Measurements from ENCODE around the gene BRIP1. TPM values are rescaled to one million over a fixed set of nuclear protein-coding genes. Genes with fewer than 3 reads are reported as not detected.
A peak's percentile ranks its signal among the peaks of the same experiment; 100 is the strongest.
"Not testable (repeated sequence)": the region's sequence is repeated elsewhere in the genome, so short reads cannot be mapped to it uniquely, and the experiment has no call there.

The BRIP1 gene
- total and polyA plus RNA-seq, 10 of the 15 experiments (the other 5 are each of a cell fraction or from before 2014, with no cell fraction given): 4.0 to 24.2 (median 12.8) TPM

GRCh38 chr17:61728297-61728836 is 135.0 kb downstream of the BRIP1 start:
- Histone ChIP-seq H3K4me3 (no peak overlapping the region), H4K20me1 (ENCODE audit: control insufficient read depth, insufficient read depth) (no peaks in the 10 kb centered on the region), H3K79me2 (ENCODE audit: control insufficient read depth, insufficient read depth, low read length) (no peaks in the 10 kb centered on the region), H2AFZ (ENCODE audit: control insufficient read depth, low read depth, low read length) (no peak overlapping the region), H3K4me1 (ENCODE audit: control insufficient read depth, insufficient read depth, low read length) (no peaks in the 10 kb centered on the region), H3K36me3 (ENCODE audit: control insufficient read depth in 2 of 2, insufficient read depth in 2 of 2, low read length in 1 of 2) (no peaks in the 10 kb centered on the region), H3K27me3 (replicated peaks in 1 of 2; ENCODE audit: control insufficient read depth in 2 of 2, insufficient read depth in 2 of 2, low read length in 1 of 2) (no peaks in the 10 kb centered on the region), H3K4me2 (ENCODE audit: control insufficient read depth, insufficient read depth) (no peak overlapping the region), H3K9ac (ENCODE audit: control insufficient read depth, insufficient read depth, low read length) (no peak overlapping the region), H3K9me3 (replicated peaks; ENCODE audit: control insufficient read depth, insufficient read depth, low read length) (no peaks in the 10 kb centered on the region), H3K27ac (ENCODE audit: control insufficient read depth, insufficient read depth) (no peak overlapping the region)
- BruUV-seq (replicated peaks): no TSS peak
- in situ Hi-C loops (cut with MboI): no loop called here
- peak; percentile 41 for FAIRE-seq
- WGBS (ENCODE audit: insufficient coverage, insufficient replicate concordance, low lambda C conversion rate, missing lambda C conversion rate): 96% methylated on average over 3 of the region's 3 CpGs
- RAD21 ChIA-PET (ENCODE audit: unreplicated experiment): no interaction called here
- TF ChIP-seq ETV6 (conservative IDR thresholded peaks at IDR 0.05 in 1 of 2, IDR thresholded peaks at IDR 0.05 in 1 of 2; ENCODE audit: borderline replicate concordance in 1 of 2, low read depth in 1 of 2) (0 out of 4 replicates have a peak, but pooled peaks of 1 of the 2 experiments have one; percentile 33), SREBF1 (IDR thresholded peaks at IDR 0.05; ENCODE audit: low read length) (no peak), ZNF24 (IDR thresholded peaks at IDR 0.05) (no peak), MAX (IDR thresholded peaks at IDR 0.05; ENCODE audit: low read depth, low read length) (no peak), SREBF2 (IDR thresholded peaks at IDR 0.05; ENCODE audit: low read length) (no peak), ATF2 (IDR thresholded peaks at IDR 0.05; ENCODE audit: low read length) (no peak), CEBPZ (IDR thresholded peaks at IDR 0.05; ENCODE audit: low read depth, low read length) (no peak), NFXL1 (IDR thresholded peaks at IDR 0.05; ENCODE audit: borderline replicate concordance) (peak; percentile 86; the same call in 1 of the 2 replicates), STAT1 (conservative IDR thresholded peaks at IDR 0.05) (no peak), NFYA (IDR thresholded peaks at IDR 0.05; ENCODE audit: borderline replicate concordance, low read depth, low read length) (no peak)
- intact Hi-C loops (cut with micrococcal nuclease; ENCODE audit: unreplicated experiment): no loop called here
- CTCF ChIA-PET: interaction anchor here (0.6 kb wide), 1 partner anchor 77 kb away, joined by 3 read pairs; no protein-coding TSS in a partner anchor
- SMC1A ChIA-PET (ENCODE audit: uncharacterized antibody, unreplicated experiment): interaction anchor here (0.7 kb wide), 1 partner anchor 87 kb away, joined by 3 read pairs; no protein-coding TSS in a partner anchor
- POLR2A ChIA-PET: interaction anchor here (0.5 kb wide), 1 partner anchor 48 kb away, joined by 5 read pairs; no protein-coding TSS in a partner anchor
- no peak for ATAC-seq
- DNase-seq (ENCODE audit: low read depth, low spot score): no peak

- not testable (repeated sequence) for DNase-seq (ENCODE audit: low read depth, low spot score)
Observed at GRCh38 chr17:61727798-61728197, 135.5 kb downstream of the BRIP1 start.

More at GRCh38 chr17:61727798-61728197, 135.5 kb downstream of the BRIP1 start:
- FAIRE-seq; H3K4me2 ChIP-seq (ENCODE audit: control insufficient read depth, insufficient read depth); ATAC-seq; CTCF ChIA-PET; in situ Hi-C loops (cut with MboI); RAD21 ChIA-PET (ENCODE audit: unreplicated experiment); H3K27ac ChIP-seq (ENCODE audit: control insufficient read depth, insufficient read depth); H3K4me1 ChIP-seq (ENCODE audit: control insufficient read depth, insufficient read depth, low read length); H3K27me3 ChIP-seq (replicated peaks in 1 of 2; ENCODE audit: control insufficient read depth in 2 of 2, insufficient read depth in 2 of 2, low read length in 1 of 2); intact Hi-C loops (cut with micrococcal nuclease; ENCODE audit: unreplicated experiment); H3K9me3 ChIP-seq (replicated peaks; ENCODE audit: control insufficient read depth, insufficient read depth, low read length); H3K4me3 ChIP-seq; H3K36me3 ChIP-seq (ENCODE audit: control insufficient read depth in 2 of 2, insufficient read depth in 2 of 2, low read length in 1 of 2); H3K79me2 ChIP-seq (ENCODE audit: control insufficient read depth, insufficient read depth, low read length); H2AFZ ChIP-seq (ENCODE audit: control insufficient read depth, low read depth, low read length); H4K20me1 ChIP-seq (ENCODE audit: control insufficient read depth, insufficient read depth); H3K9ac ChIP-seq (ENCODE audit: control insufficient read depth, insufficient read depth, low read length); BruUV-seq (replicated peaks): not testable (repeated sequence)
- 99% methylated on average over 8 of the region's 8 CpGs for WGBS (ENCODE audit: insufficient coverage, insufficient replicate concordance, low lambda C conversion rate, missing lambda C conversion rate)
- ChIA-PET POLR2A (interaction anchor here (0.5 to 0.7 kb wide), 2 partner anchors 13 to 47 kb away, joined by 3 to 5 read pairs; no protein-coding TSS in a partner anchor), SMC1A (ENCODE audit: uncharacterized antibody, unreplicated experiment) (interaction anchor here (0.6 kb wide), 1 partner anchor 67 kb away, joined by 3 read pairs; no protein-coding TSS in a partner anchor)
